Lower lobe of right lung (tissue), 2 donors: Measurements from ENCODE around the gene ARHGAP11B.
"Not testable (repeated sequence)": the region's sequence is repeated elsewhere in the genome, so short reads cannot be mapped to it uniquely, and the experiment has no call there.

Source experiments
- ATAC-seq, 2 donors: fragments of 200-7000 bp; cut with Tn5 transposase; one replicate each; pipeline ENCODE4 v1.9.1; 2020 to 2022; ENCODE audit warnings: mild to moderate bottlenecking in 2 of 2, moderate library complexity in 2 of 2
- DNase-seq: peaks from one replicate; pipeline ENCODE4 v3.0.0-alpha.2; 2020
- H3K27ac ChIP-seq: fragments of 200-600 bp; one replicate; pipeline ENCODE4 v1.8.0; 2022
- H3K27me3 ChIP-seq: fragments of 200-600 bp; one replicate; pipeline ENCODE4 v1.8.0; 2022; ENCODE audit warnings: low read depth
- H3K36me3 ChIP-seq: fragments of 200-600 bp; one replicate; pipeline ENCODE4 v1.8.0; 2022; ENCODE audit warnings: mild to moderate bottlenecking
- H3K4me1 ChIP-seq: fragments of 200-600 bp; one replicate; pipeline ENCODE4 v1.8.0; 2022
- H3K4me3 ChIP-seq: fragments of 200-600 bp; one replicate; pipeline ENCODE4 v1.8.0; 2022; ENCODE audit warnings: mild to moderate bottlenecking
- H3K9me3 ChIP-seq: fragments of 200-600 bp; one replicate; pipeline ENCODE4 v1.8.0; 2022
- intact Hi-C: fragments of 100-400 bp; cut with DNase I; formaldehyde crosslinking; loops from one replicate; pipeline ENCODE4 v1.11.0; 2022
- long read RNA-seq: library from polyadenylated mRNA; unstranded; transcript quantifications from one replicate; pipeline ENCODE4 v2.0.0, GENCODE V29; 2021
- TF ChIP-seq, protein P1 (sequence below): fragments of 200-600 bp; IDR thresholded peaks from one replicate; pipeline ENCODE4 v1.8.0; 2022; ENCODE audit warnings: antibody characterized with exemption, mild to moderate bottlenecking
- donor health status: DM: no; HTN: yes; CAD: no; lungs with severe emphysema.

ARHGAP11B gene
- long read RNA-seq: 0 reads

DNA sequence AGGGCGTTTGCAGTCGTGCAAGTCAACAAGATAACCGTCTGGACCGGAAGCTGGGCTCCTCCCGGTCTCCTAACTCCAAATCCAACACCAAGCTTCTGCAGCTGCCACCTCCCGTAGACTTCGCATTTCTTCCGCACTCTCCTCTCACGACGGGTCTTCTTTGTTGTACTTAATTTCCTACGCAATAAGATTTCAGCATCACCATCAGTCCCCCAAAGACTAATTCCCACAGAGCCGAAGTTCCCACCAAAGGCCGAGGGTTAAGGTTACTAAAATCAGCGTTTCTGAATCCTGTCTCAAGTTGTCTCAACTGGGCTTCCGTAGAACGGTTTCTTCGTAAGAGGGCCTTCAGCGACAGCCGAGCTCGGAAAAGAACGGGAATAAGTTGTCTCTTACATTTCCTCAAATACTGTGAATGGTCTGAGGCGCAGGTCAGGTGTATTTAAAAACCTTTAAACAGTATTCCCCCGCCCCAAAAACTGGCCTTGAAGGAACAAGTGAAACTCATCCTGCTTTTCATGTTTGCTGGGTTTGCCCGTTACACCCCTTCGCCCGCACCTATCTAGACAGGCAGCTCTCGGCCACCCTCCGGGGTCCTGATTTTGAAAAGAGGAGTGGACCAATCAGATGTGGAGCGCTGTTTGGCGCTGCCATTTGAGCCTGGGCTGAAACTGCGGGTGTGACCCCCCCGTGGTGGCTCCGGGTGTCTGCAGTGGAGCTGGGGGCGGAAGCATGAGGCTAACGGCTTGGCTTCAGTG is at the start of gene ARHGAP11B:
ARHGAP11B (plus strand) TSS at position 693 of the 758 bp plus-strand sequence.
- peak within 1 kb of the TSS; percentile 53 for H3K4me3 ChIP-seq
- H3K4me1 ChIP-seq: not testable (repeated sequence)
- ATAC-seq: peak; percentile 98 to 100

DNA sequence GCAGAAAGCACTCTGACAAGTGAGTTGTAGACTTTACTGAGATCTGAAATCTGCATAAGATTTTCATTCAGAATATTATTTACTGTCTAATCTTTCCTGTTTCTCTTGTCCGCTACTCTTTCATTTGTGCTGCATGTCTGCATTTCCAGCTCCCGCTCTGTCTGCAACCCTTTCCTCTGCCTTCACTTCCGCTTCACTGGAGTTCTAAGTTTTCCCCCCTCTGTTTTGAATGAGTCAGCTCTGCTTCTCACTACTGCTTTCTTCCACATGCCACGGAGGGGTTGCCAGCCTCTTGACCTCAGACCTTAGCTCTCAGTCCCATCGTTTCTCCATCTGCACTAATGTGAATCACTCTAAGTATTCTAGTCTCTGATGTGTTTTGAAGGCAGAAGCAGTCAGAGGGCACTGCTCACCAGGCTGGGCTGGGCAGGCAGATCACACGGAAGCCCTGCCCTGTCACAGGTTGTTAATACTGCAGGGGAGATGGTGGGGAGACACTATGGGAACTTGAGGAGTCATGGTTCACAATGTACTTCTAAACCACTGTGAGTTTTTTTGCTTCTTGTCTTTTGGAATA is 46.4 kb upstream of the ARHGAP11B start:
- ATAC-seq, H3K4me1 ChIP-seq, DNase-seq, H3K9me3 ChIP-seq, H3K27ac ChIP-seq, H3K27me3 ChIP-seq, H3K36me3 ChIP-seq, intact Hi-C loops, H3K4me3 ChIP-seq: not testable (repeated sequence)

More for the DNA sequence above, at the start of gene ARHGAP11B:
- intact Hi-C loops, H3K27me3 ChIP-seq, H3K36me3 ChIP-seq, H3K9me3 ChIP-seq: not testable (repeated sequence)
- peak within 1 kb of the TSS; percentile 75 for H3K27ac ChIP-seq
- DNase-seq: peak; percentile 89

DNA sequence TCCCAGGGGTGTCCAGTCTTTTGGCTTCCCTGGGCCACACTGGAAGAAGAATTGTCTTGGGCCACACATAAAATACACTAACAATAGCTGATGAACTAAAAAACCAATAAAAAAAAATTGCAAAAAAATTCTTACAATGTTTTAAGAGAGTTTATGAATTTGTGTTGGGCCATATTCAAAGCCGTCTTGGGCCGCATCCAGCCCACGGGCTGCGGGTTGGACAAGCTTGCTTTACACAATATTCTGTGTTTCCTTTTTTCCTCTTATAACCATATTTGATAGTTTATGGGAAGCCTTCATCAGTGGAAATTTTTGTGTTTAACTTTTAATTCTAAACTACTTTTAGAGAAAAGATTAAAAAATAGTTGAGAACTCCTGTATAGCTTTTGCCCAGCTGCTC is 45.2 kb upstream of the ARHGAP11B start:
- ATAC-seq, intact Hi-C loops, H3K36me3 ChIP-seq, H3K4me3 ChIP-seq, H3K27me3 ChIP-seq, H3K4me1 ChIP-seq, H3K27ac ChIP-seq, DNase-seq, H3K9me3 ChIP-seq: not testable (repeated sequence)

DNA sequence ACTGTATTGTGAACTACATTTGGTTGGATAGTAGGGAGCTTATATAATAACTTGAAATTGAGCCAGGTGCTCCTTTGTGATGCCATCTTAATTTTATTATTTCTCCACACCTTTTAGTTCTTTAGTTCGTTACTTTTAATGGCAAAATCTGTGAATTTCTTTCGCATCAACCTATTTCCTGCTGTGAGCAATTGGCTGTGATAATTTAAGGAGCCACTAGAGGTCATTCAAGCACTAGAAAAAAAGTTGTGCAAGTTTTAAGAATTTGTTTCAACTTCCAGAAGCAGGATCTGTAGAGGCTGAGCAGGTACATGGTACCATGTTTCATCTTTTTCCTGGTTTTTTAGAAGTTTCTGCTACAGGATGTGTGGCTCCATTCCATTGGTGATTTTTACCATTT is 27.0 kb upstream of the ARHGAP11B start:
- TF ChIP-seq, protein P1, sequence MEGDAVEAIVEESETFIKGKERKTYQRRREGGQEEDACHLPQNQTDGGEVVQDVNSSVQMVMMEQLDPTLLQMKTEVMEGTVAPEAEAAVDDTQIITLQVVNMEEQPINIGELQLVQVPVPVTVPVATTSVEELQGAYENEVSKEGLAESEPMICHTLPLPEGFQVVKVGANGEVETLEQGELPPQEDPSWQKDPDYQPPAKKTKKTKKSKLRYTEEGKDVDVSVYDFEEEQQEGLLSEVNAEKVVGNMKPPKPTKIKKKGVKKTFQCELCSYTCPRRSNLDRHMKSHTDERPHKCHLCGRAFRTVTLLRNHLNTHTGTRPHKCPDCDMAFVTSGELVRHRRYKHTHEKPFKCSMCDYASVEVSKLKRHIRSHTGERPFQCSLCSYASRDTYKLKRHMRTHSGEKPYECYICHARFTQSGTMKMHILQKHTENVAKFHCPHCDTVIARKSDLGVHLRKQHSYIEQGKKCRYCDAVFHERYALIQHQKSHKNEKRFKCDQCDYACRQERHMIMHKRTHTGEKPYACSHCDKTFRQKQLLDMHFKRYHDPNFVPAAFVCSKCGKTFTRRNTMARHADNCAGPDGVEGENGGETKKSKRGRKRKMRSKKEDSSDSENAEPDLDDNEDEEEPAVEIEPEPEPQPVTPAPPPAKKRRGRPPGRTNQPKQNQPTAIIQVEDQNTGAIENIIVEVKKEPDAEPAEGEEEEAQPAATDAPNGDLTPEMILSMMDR: peak; percentile 20

DNA sequence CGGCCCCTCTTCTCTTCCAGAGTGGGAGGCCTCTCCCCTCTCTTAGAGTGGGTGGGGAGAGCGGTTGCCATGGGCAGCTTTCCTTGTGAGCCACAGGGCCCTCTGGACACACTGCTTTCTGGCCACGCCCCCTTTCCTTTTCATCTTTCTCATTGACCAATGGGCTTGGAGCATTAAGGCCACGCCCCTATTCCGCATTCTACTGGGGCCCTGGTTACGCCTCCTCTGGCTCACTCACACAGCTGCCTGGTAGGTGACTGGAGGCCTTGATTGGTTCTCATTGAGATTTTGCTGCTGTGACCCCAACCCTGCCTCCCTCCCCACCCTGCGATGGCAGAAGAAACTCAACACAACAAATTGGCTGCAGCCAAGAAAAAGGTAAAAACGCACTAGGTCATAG is 22.1 kb upstream of the ARHGAP11B start, which contains the start of gene GOLGA8H:
GOLGA8H (plus strand) TSS at position 233 of the 400 bp plus-strand sequence; CDS start at position 331, 98 bp downstream.
- H3K9me3 ChIP-seq, ATAC-seq, H3K4me3 ChIP-seq, H3K27ac ChIP-seq, H3K4me1 ChIP-seq, DNase-seq, intact Hi-C loops, H3K36me3 ChIP-seq, H3K27me3 ChIP-seq: not testable (repeated sequence)

More for the DNA sequence above, 27.0 kb upstream of the ARHGAP11B start:
- H3K9me3 ChIP-seq, H3K4me1 ChIP-seq, H3K4me3 ChIP-seq, H3K27ac ChIP-seq, intact Hi-C loops, ATAC-seq, H3K36me3 ChIP-seq, DNase-seq, H3K27me3 ChIP-seq: not testable (repeated sequence)

DNA sequence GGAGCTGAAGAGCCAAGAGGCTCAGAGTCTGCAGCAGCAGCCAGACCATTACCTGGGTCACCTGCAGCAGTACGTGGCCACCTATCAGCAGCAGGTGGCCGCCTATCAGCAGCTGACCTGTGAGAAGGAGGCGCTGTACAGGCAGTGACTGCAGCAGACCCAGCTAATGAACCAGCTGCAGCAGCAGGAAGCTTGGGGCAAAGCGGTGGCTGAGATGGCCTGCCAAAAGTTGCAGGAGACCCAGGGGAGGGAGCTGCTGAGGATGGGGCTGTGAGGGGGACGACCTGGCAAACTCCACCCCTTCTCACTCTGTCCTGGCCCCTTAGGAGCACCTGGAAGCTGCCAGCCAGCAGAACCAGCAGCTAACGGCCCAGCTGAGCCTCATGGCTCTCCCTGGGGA is 13.7 kb upstream of the ARHGAP11B start:
- H3K27me3 ChIP-seq, H3K27ac ChIP-seq, H3K4me3 ChIP-seq, DNase-seq, H3K4me1 ChIP-seq, H3K9me3 ChIP-seq, ATAC-seq, intact Hi-C loops, H3K36me3 ChIP-seq: not testable (repeated sequence)

DNA sequence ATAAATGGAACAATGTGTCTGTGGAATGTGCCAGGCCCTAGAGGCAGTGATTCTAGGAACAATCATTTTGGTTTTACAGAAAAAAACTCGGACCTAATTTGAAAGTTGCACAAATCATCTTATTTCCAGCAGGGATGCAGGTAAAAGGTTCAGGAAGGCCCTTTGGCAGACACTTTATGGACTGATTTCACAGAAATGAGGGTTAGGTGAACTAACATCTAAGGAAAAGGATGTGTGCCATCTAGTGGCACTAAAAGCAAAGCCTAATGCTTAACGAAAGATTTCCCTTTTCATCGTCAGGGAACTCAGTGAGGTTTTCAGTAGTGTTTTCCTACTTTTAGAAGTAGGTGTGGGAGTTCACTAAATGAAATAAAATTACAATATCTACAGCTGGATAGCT is 4.6 kb upstream of the ARHGAP11B start:
- H3K4me3 ChIP-seq, H3K4me1 ChIP-seq, H3K36me3 ChIP-seq, ATAC-seq, H3K27me3 ChIP-seq, intact Hi-C loops, H3K27ac ChIP-seq, H3K9me3 ChIP-seq, DNase-seq: not testable (repeated sequence)

DNA sequence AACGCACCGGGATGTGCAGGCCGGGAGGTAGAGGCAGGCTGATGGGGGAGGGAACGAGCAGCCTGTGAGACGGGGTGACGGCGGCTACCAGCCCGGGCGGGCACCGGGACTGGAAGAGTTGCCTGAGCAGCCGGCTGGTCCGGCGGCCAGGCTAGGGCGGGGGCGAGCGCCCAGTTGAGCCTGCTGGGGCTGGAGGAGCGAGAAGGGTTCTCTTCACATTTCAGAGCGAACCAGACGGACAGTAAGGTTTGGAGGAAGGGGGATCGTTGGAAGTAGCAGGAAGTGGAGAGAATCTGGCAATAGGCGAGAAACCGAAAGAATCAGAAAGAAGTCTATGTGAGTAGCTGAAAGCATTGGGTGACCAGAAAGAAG is 252 bp downstream of the ARHGAP11B start:
- ATAC-seq, DNase-seq, H3K9me3 ChIP-seq, H3K4me1 ChIP-seq, intact Hi-C loops, H3K27ac ChIP-seq, H3K27me3 ChIP-seq, H3K36me3 ChIP-seq: not testable (repeated sequence)
- peak overlapping the region; percentile 53 for H3K4me3 ChIP-seq

DNA sequence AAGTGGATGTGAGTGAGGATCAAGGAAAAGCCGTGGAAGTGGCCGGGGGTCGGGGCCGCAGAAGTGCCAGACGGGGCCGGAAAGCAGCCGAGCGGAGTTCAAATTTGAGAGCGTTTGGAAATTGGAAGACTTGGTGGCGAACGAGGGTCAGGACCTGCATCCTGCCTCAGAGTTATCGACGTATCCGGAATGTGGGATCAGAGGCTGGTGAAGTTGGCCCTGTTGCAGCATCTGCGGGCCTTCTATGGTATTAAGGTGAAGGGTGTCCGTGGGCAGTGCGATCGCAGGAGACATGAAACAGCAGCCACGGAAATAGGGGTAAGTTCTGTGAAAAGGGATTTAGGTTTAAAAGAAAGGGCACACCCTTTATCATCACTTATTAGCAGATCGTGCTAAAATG is 704 bp downstream of the ARHGAP11B start:
- ATAC-seq, H3K27ac ChIP-seq, H3K9me3 ChIP-seq, H3K27me3 ChIP-seq, DNase-seq, intact Hi-C loops, H3K4me1 ChIP-seq, H3K36me3 ChIP-seq: not testable (repeated sequence)
- H3K4me3 ChIP-seq: peak overlapping the region; percentile 53
